B cell (primary cell): ENCODE measurements around the gene DUSP9.

Experiments
- CTCF ChIP-seq: fragments of 200-600 bp; IDR thresholded peaks from one replicate; pipeline ENCODE4 v1.8.0; 2022; ENCODE audit warnings: antibody characterized with exemption, mild to moderate bottlenecking
- EZH2 ChIP-seq: IDR thresholded peaks from 2 replicates; pipeline ENCODE4 v1.6.1; 2012; ENCODE audit warnings: borderline replicate concordance, low read depth, mild to moderate bottlenecking, moderate library complexity, low read length; ENCODE audit not compliant: insufficient read depth, poor library complexity, severe bottlenecking

GRCh38 chrX:153684467-153685155 is 37.6 kb downstream of the DUSP9 start:
- TF ChIP-seq CTCF (no peak), EZH2 (no peak)
